ENCODE data around the gene IMMP2L.

- TF ChIP-seq LEF1 (IDR thresholded peaks at IDR 0.05; ENCODE audit: borderline replicate concordance) (no peak), ARNT (IDR thresholded peaks at IDR 0.05) (no peak), ELF4 (IDR thresholded peaks at IDR 0.05) (no peak), FOXK2 (IDR thresholded peaks at IDR 0.05) (no peak), ZNF384 (IDR thresholded peaks at IDR 0.05) (no peak), FOXM1 (IDR thresholded peaks at IDR 0.05; ENCODE audit: borderline replicate concordance) (no peak), TARDBP (IDR thresholded peaks at IDR 0.05) (no peak), FOXA1 (IDR thresholded peaks at IDR 0.05) (no peak), SP1 (IDR thresholded peaks at IDR 0.05) (no peak), BHLHE40 (IDR thresholded peaks at IDR 0.05; ENCODE audit: borderline replicate concordance) (no peak)
Measured at GRCh38 chr7:111057066-111057465, 505.2 kb downstream of the IMMP2L start.
